Cardiac ventricle fibroblast (primary cell): ENCODE measurements around the gene ZNF506. TPM values are rescaled to one million over a fixed set of nuclear protein-coding genes. Genes with fewer than 3 reads are reported as not detected.

Experiments used
- total RNA-seq: library from RNA; depleted of rRNA; stranded (reverse); fragments of >200 nt; gene quantifications from 2 replicates; pipeline ENCODE4 v1.2.3, GENCODE V29; 2015

Gene ZNF506
- total RNA-seq = 8.5 and 12.8 TPM in 2 replicates

GRCh38 chr19:19821366-19821951, at the start of gene ZNF506:
Gene ZNF506, minus strand, starts transcription at chr19:19821750. Its CDS starts 147 bp downstream, at chr19:19821603.

GRCh38 chr19:19865750-19866610, 44.4 kb upstream of the ZNF506 start, which contains the start of gene ZNF253:
Gene ZNF253, plus strand, starts transcription at chr19:19865882. Its CDS starts 115 bp downstream, at chr19:19865997.

Other genes starting within 250 kb of the ZNF506 start
- gene PBX4, start 203.1 kb downstream of the ZNF506 start, total RNA-seq = not detected in 2 replicates
- 0.81 and 2.0 TPM in 2 replicates for gene LPAR2, start 193.5 kb downstream of the ZNF506 start, total RNA-seq
- 4.1 TPM in 2 replicates for gene GMIP, start 178.1 kb downstream of the ZNF506 start, total RNA-seq
- 82.7 and 319 TPM in 2 replicates for gene ATP13A1, start 158.1 kb downstream of the ZNF506 start, total RNA-seq
- 2.6 and 4.2 TPM in 2 replicates for gene ZNF101, start 152.9 kb downstream of the ZNF506 start, total RNA-seq
- 2.1 and 3.6 TPM in 2 replicates for gene ZNF14, start 88.6 kb downstream of the ZNF506 start, total RNA-seq
- gene ZNF253, start 44.1 kb upstream of the ZNF506 start, total RNA-seq = 3.4 and 7.3 TPM in 2 replicates
- gene ZNF93, start 79.2 kb upstream of the ZNF506 start, total RNA-seq = 2.9 and 3.1 TPM in 2 replicates
- gene ZNF682, start 217.8 kb upstream of the ZNF506 start, total RNA-seq = 4.4 and 7.4 TPM in 2 replicates